Measurements from ENCODE around the gene MRAP2.

GRCh38 chr6:84003131-84003530, 30.4 kb upstream of the MRAP2 start:
- no peak for TF ChIP-seq POLR2A (IDR thresholded peaks at IDR 0.05; ENCODE audit: low read depth, low read length)
- TF ChIP-seq GATA2 (IDR thresholded peaks at IDR 0.05; ENCODE audit: insufficient read depth, insufficient read length, low read depth, low read length): no peak
- no peak for TF ChIP-seq CTCF (IDR thresholded peaks at IDR 0.05; ENCODE audit: extremely low read depth in 1 of 2, insufficient read depth in 1 of 2, low read depth in 1 of 2, low read length in 2 of 2)
- TF ChIP-seq POLR2AphosphoS5 (IDR thresholded peaks at IDR 0.05; ENCODE audit: insufficient read depth, low read depth, low read length): no peak
